HG02798 (cell line): ENCODE measurements around the gene WWOX.

Experiments used
- ATAC-seq: cut with Tn5 transposase; IDR thresholded peaks from one replicate; pipeline ENCODE4 v1.9.1; 2021; ENCODE audit warnings: mild to moderate bottlenecking; ENCODE audit not compliant: unreplicated experiment, poor library complexity

Gene WWOX

GRCh38 chr16:78446992-78447563 lies 347.6 kb downstream of the WWOX start:
- no peak for ATAC-seq

DNA sequence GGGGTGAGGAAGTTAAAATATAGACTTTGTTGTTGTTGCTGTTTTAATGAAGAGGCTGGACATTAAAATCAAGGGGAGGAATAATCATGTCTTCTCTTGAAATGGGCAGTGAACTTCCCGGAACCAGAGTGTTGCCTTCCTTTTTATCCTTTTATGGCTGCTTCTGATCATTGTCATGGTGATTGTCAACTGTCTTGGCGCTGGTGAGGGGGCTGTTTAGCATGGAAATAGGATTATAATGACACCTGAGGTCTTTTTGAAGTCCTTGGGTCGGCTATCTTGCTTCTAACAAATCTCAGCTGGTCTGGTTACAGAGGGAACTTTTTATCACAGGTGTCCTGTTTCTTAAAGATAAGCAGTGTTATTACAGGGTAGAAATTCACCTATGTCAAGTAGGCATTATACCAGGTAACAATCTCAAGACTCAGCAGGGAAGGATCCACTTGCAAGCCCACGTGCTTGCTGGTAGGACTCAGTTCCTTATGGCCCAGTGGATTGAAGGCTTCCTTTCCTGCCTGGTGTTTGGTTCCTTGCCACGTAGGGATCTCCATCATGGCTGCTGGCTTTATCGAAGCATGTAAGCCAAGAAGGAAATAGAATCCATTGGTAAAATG lies 349.3 kb downstream of the WWOX start:
- ATAC-seq = no peak

GRCh38 chr16:78450255-78450654 lies 350.8 kb downstream of the WWOX start:
- no peak for ATAC-seq

DNA sequence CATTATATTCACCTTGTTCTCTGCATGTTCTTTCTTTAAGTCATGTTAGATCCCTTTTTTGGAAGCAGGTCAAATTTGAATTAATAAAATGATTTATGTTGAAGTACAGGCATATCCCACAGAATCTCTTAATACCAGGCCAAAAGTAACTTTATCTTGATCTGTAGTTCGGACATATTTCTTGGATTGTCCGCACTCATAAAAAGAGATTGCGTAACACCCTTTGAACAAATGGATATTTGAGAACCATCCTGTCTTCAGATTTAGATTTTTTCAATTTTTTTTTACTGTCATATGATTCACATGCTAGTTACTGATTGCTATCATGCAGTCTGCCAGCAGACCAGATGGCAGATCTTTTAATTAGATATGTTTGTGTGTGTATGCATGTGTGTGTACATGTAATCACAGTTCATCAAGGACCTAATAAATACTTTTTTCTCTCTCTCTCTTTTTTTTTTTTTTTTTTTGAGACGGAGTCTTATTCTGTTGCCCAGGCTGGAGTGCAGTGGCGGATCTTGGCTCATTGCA lies 352.6 kb downstream of the WWOX start:
- no peak for ATAC-seq

GRCh38 chr16:78455861-78456260 lies 356.4 kb downstream of the WWOX start:
- no peak for ATAC-seq

GRCh38 chr16:78458588-78458987 lies 359.1 kb downstream of the WWOX start:
- ATAC-seq = no peak

DNA sequence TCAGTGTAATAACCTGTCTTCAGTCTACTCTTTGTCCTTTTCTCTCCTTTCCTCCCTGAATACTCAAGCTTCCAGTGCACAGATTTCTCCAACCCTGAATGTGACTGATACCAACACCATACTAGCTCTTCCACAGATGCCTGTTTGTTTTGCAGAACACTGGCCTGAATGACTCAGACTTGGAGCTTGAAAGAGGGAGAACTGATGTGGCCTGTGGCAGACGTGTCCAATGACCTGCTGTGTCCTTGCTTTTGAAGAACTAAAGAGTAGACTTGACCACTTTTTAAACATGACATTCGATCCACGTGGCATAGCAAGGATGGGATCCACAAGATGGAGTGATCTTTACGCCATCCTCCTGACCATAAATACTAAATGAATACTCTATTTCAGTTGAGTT lies 361.0 kb downstream of the WWOX start:
- ATAC-seq = no peak

DNA sequence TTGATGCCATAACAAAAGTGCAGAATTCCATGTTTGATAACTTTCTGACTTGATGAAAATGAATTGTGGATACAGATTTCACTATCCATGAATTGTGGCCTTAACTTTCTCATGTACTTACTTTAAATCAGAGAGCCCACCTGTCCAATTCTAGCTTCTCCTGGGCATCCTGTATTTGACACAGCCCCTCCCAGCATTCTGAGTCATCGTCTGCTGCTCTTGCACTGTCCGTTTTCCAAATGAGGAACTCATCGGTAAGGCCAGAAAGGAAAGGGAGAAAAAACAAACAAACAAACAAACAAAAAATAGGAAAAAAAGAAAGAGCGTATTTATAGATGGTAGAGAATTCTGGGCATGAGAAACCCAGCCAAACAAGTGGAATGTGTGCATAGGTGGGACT lies 361.6 kb downstream of the WWOX start:
- no peak for ATAC-seq

GRCh38 chr16:78461496-78462287 lies 362.2 kb downstream of the WWOX start:
- ATAC-seq = no peak

DNA sequence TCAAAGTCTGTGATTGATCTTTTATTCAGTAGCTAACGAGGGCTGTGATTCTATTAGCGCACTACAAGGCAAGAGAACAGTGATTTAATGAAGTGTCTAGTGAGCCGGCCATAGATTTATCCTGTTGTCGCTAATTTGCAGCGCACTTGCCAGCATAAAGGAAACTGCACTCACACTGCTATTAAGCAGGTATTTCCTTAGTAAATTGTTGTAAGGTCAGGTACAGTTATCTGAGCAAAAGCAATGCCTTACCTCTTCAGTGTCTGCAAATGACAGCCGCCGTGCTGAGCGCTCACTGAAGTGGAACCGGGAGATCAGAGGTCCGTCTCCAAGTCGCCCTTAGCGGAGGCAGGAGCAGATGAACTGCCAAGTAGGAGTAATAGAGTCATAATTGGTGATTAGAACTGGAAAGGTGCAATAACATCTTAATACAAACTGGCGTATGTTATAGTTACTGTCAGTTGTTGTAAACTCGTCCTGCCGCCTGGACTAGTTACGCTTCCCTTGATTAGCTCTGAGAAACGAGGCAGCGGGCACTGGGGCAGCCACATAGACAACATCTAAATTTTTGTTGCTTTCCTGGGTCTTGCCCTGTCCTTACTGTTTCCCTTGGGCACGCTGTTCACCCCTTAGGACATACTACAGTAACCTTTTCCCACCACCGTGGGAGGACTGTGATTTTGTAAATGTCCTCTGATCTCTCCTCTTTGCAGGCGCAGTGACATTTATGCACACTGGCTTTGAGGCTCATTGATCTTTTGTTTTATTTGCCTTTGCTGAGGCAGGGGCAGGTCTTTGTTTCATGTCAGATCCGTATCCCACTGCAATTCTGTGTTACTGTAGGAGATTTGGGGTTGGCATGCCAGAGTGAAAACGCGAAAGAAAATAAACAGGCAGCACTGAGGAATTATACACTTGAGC lies 363.1 kb downstream of the WWOX start:
- no peak for ATAC-seq

DNA sequence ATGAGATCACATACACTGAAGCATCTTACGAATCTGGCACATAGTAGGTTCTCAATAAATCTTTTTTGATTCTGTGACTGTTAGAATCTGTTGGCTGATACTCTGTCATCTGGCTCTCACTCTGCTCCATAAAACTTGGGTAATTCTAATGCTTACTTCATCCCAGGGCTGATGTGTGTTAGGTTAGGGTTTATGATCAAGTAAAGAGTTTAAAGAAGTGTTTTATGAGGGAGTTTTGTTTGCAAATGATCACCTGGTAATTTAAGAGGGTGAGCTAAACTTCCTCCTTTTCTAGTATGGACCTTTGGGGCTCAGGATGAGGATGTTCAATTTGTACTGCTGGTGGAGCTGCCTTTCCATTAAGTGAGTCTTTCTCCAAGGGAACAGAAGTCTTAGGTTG lies 364.1 kb downstream of the WWOX start:
- no peak for ATAC-seq

- no peak for ATAC-seq
Measured at GRCh38 chr16:78464833-78465232, 365.4 kb downstream of the WWOX start.

DNA sequence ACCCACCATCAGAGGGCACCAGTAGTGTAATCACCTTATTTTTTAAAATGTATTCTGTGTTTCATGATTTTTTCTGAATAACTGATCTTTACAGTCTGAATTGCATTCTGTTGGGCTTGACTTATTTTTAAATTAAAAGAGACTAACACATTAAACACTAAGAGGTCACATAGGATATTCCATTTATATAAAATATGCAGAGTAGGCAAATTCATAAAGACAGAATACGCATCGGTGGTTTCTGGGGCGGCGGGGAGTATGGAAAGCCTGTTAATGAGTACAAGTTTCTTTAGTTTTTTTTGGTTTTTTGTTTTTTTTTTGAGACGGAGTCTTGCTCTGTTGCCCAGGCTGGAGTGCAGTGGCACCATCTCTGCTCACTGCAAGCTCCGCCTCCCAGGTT lies 366.3 kb downstream of the WWOX start:
- ATAC-seq = no peak

- no peak for ATAC-seq
Measured at GRCh38 chr16:78469787-78470186, 370.3 kb downstream of the WWOX start.

- ATAC-seq = no peak
Measured at GRCh38 chr16:78473031-78473699, 373.7 kb downstream of the WWOX start.

GRCh38 chr16:78474762-78475161 lies 375.3 kb downstream of the WWOX start:
- peak; percentile 79 for ATAC-seq

DNA sequence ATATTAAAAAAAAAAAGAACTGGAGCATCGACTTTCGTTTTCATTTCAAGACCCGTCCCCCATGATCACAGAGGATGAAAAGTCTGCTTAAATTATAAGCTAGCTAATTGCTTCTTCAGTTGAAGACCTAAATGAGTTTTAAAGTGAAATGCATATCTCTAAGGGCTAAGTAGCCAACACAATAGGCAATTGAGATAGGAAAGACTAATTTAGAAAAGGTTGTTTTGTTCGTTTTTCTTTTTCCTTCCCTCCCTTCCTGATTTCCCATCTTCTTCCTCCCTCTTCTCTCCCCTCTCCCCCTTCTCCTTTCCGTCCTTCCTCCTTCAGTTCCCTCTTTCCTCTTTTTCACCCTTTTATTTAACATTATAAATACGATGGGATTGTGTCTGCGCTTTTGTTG lies 377.2 kb downstream of the WWOX start:
- ATAC-seq = no peak

- ATAC-seq = no peak
Measured at GRCh38 chr16:78478267-78478861, 378.9 kb downstream of the WWOX start.

DNA sequence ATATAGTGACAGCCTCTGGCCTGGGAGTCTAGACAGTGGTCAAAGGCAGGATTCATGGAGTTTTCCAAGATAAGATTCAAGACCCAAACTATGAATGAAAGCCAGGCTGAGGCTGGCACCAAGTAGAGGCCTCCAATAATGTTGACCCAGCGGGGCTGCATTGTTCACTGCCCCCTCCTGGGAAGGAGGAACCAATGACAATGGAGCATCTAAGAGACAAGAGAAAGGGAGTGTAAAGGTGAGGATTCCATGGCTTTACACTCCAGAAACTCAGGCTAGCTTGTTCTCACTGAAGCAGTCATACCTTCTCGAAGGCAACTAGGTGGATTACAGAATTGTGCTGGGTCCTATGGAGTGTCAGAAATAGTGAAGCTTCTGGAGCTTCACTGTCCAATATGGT lies 380.3 kb downstream of the WWOX start:
- ATAC-seq = no peak

DNA sequence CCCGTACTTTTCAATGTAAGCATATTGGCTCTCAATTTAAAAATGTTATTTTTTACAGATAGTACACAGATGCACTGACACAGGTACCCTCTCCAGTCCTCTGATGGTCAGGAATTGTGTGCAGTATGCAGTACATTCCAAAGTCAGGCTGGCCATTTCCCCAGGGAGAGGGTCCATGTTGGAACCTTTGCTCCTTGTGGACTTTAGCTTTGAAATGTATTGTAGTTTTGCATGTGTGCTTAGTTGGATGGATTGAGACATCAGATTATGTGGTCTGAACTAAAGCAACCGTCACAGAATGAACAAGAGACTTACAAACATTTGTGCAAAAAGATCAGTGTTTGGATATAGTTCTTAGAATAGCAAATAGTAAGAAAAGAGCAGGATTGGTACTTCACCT lies 381.1 kb downstream of the WWOX start:
- ATAC-seq = no peak
